ENCODE measurements around the gene ILDR2. TPM values are rescaled to one million over a fixed set of nuclear protein-coding genes. Genes with fewer than 3 reads are reported as not detected.

ILDR2 gene
- total RNA-seq, 1 experiment from 2014 or later, result not detected

GRCh38 chr1:166933140-166933539 lies 42.2 kb downstream of the ILDR2 start:
- Histone ChIP-seq H3K79me2 (ENCODE audit: low read depth) (no peaks in the 10 kb centered on the region), H3K9me2 (ENCODE audit: insufficient read depth) (no peaks in the 10 kb centered on the region), H3K27me3 (ENCODE audit: insufficient read depth, low read depth) (peaks cover 22% of the 10 kb centered on the region), H3K9me3 (ENCODE audit: insufficient read depth, low read depth) (no peaks in the 10 kb centered on the region), H3K4me3 (no peak overlapping the region), H4K20me1 (ENCODE audit: insufficient read depth) (no peaks in the 10 kb centered on the region), H3K27ac (no peak overlapping the region), H2AFZ (no peak overlapping the region), H3K4me2 (no peak overlapping the region), H3K36me3 (ENCODE audit: low read depth) (no peaks in the 10 kb centered on the region), H3K4me1 (replicated peaks; ENCODE audit: insufficient read depth) (no peaks in the 10 kb centered on the region), H3F3A (ENCODE audit: insufficient read depth, low read depth) (no peaks in the 10 kb centered on the region)
- intact Hi-C loops (cut with micrococcal nuclease; ENCODE audit: unreplicated experiment), result no loop called here
- CTCF ChIA-PET, result no interaction called here
- no peak for TF ChIP-seq CTCF (conservative IDR thresholded peaks at IDR 0.05)
- no peak for TF ChIP-seq EZH2 (IDR thresholded peaks at IDR 0.05; ENCODE audit: low read depth)
- no peak for DNase-seq
- POLR2A ChIA-PET (ENCODE audit: unreplicated experiment), result no interaction called here
- no TSS peak for BruUV-seq (replicated peaks)

- Histone ChIP-seq H3F3A (ENCODE audit: insufficient read depth, low read depth) (no peaks in the 10 kb centered on the region), H3K4me3 (no peak overlapping the region), H4K20me1 (ENCODE audit: insufficient read depth) (no peaks in the 10 kb centered on the region), H3K9me2 (ENCODE audit: insufficient read depth) (no peaks in the 10 kb centered on the region), H3K9me3 (ENCODE audit: insufficient read depth, low read depth) (no peaks in the 10 kb centered on the region), H3K4me2 (no peak overlapping the region), H3K4me1 (replicated peaks; ENCODE audit: insufficient read depth) (peaks cover 8% of the 10 kb centered on the region; the same call in 1 of the 2 replicates), H3K27ac (no peak overlapping the region), H3K27me3 (ENCODE audit: insufficient read depth, low read depth) (peaks cover 19% of the 10 kb centered on the region), H2AFZ (no peak overlapping the region), H3K36me3 (ENCODE audit: low read depth) (no peaks in the 10 kb centered on the region), H3K79me2 (ENCODE audit: low read depth) (no peaks in the 10 kb centered on the region)
- no peak for DNase-seq
- intact Hi-C loops (cut with micrococcal nuclease; ENCODE audit: unreplicated experiment), result no loop called here
- no TSS peak for BruUV-seq (replicated peaks)
- ChIA-PET POLR2A (ENCODE audit: unreplicated experiment) (no interaction called here), CTCF (no interaction called here)
- no peak for TF ChIP-seq EZH2 (IDR thresholded peaks at IDR 0.05; ENCODE audit: low read depth)
- no peak for TF ChIP-seq CTCF (conservative IDR thresholded peaks at IDR 0.05)
Measured at GRCh38 chr1:166929911-166930310, 45.4 kb downstream of the ILDR2 start.

GRCh38 chr1:166927701-166928100 lies 47.6 kb downstream of the ILDR2 start:
- ChIA-PET CTCF (no interaction called here), POLR2A (ENCODE audit: unreplicated experiment) (no interaction called here)
- TF ChIP-seq CTCF (conservative IDR thresholded peaks at IDR 0.05) (no peak), EZH2 (IDR thresholded peaks at IDR 0.05; ENCODE audit: low read depth) (no peak)
- BruUV-seq (replicated peaks), result no TSS peak
- Histone ChIP-seq H3K27ac (no peak overlapping the region), H3K9me2 (ENCODE audit: insufficient read depth) (no peaks in the 10 kb centered on the region), H4K20me1 (ENCODE audit: insufficient read depth) (no peaks in the 10 kb centered on the region), H3K36me3 (ENCODE audit: low read depth) (no peaks in the 10 kb centered on the region), H3K9me3 (ENCODE audit: insufficient read depth, low read depth) (no peaks in the 10 kb centered on the region), H3K4me1 (replicated peaks; ENCODE audit: insufficient read depth) (peaks cover 8% of the 10 kb centered on the region; the same call in 1 of the 2 replicates), H3F3A (ENCODE audit: insufficient read depth, low read depth) (no peaks in the 10 kb centered on the region), H3K4me2 (no peak overlapping the region), H2AFZ (no peak overlapping the region), H3K27me3 (ENCODE audit: insufficient read depth, low read depth) (peaks cover 9% of the 10 kb centered on the region; the same call in 1 of the 2 replicates), H3K4me3 (no peak overlapping the region), H3K79me2 (ENCODE audit: low read depth) (no peaks in the 10 kb centered on the region)
- no peak for DNase-seq
- intact Hi-C loops (cut with micrococcal nuclease; ENCODE audit: unreplicated experiment), result no loop called here
